GM12892 (cell line): ENCODE data around the gene PPP2R2C.

Experiments
- POLR2A ChIP-seq: IDR thresholded peaks from 2 replicates; pipeline ENCODE4 v1.6.1; 2011; ENCODE audit warnings: low read depth, low read length, control low read depth
- POLR2AphosphoS5 ChIP-seq: IDR thresholded peaks from 2 replicates; pipeline ENCODE4 v1.6.1; 2011; ENCODE audit warnings: low read depth, low read length, control low read depth
- TAF1 ChIP-seq: IDR thresholded peaks from 2 replicates; pipeline ENCODE4 v1.6.1; 2011; ENCODE audit warnings: low read depth, mild to moderate bottlenecking, control low read depth, low read length, borderline replicate concordance

GRCh38 chr4:6520051-6520636 lies 47.7 kb upstream of the PPP2R2C start:
- no peak for TF ChIP-seq POLR2AphosphoS5
- TF ChIP-seq POLR2A, result no peak
- no peak for TF ChIP-seq TAF1
